OCI-LY3 (cell line): ENCODE data around the gene DDA1.

Source experiments
- H2AFZ ChIP-seq: fragments of 200-600, 300-600 bp; shearing (Covaris generic); 2 replicates; pipeline ENCODE4 v1.6.0; 2014; ENCODE audit warnings: antibody characterized with exemption, low read depth, low read length
- H3K27ac ChIP-seq: fragments of 200-600, 300-600 bp; sonication (generic); 2 replicates; pipeline ENCODE4 v1.5.1; 2014; ENCODE audit warnings: mild to moderate bottlenecking, low read length, moderate library complexity, mixed read lengths
- H3K27me3 ChIP-seq: fragments of 200-600, 300-600 bp; sonication (generic); 2 replicates; pipeline ENCODE4 v1.6.1; 2014; ENCODE audit warnings: low read depth, low read length, mixed read lengths
- H3K36me3 ChIP-seq: fragments of 200-600, 300-600 bp; sonication (generic); replicated peaks from 2 replicates; pipeline ENCODE3; 2014; ENCODE audit warnings: low read depth, low read length, mixed read lengths
- H3K4me1 ChIP-seq: fragments of 300-600, 200-600 bp; sonication (generic); 2 replicates; pipeline ENCODE4 v1.6.1; 2014; ENCODE audit warnings: low read length, mixed read lengths
- H3K4me2 ChIP-seq: fragments of 200-600, 300-600 bp; sonication (generic); 2 replicates; pipeline ENCODE4 v1.6.1; 2014; ENCODE audit warnings: low read length, mixed read lengths
- H3K4me3 ChIP-seq: fragments of 300-600, 200-600 bp; sonication (generic); 2 replicates; pipeline ENCODE4 v1.5.1; 2014; ENCODE audit warnings: antibody characterized with exemption, mild to moderate bottlenecking, low read length, moderate library complexity
- H3K79me2 ChIP-seq: fragments of 300-600, 200-600 bp; shearing (Covaris generic); 2 replicates; pipeline ENCODE4 v1.6.1; 2014; ENCODE audit warnings: mild to moderate bottlenecking, low read length, mixed read lengths
- H3K9ac ChIP-seq: fragments of 300-600, 200-600 bp; shearing (Covaris generic); 2 replicates; pipeline ENCODE4 v1.6.0; 2014; ENCODE audit warnings: mild to moderate bottlenecking, low read length, moderate library complexity
- H3K9me3 ChIP-seq: fragments of 200-600, 300-600 bp; shearing (Covaris generic); 2 replicates; pipeline ENCODE4 v1.6.1; 2014; ENCODE audit warnings: low read length, mixed read lengths; ENCODE audit not compliant: insufficient read depth
- H4K20me1 ChIP-seq: fragments of 200-600, 300-600 bp; sonication (generic); 2 replicates; pipeline ENCODE4 v1.6.1; 2016; ENCODE audit warnings: low read length, mixed read lengths; ENCODE audit not compliant: insufficient read depth
- CTCF ChIP-seq: fragments of 200-600, 300-600 bp; sonication (generic); IDR thresholded peaks from 2 replicates; pipeline ENCODE4 v1.5.1; 2014; ENCODE audit warnings: antibody characterized with exemption, low read length, low read depth
- EZH2phosphoT487 ChIP-seq: fragments of 200-600 bp; shearing (Covaris generic); IDR thresholded peaks from 2 replicates; pipeline ENCODE4 v1.6.1; 2018; ENCODE audit warnings: antibody characterized with exemption, mixed run types, low read depth

The DDA1 gene

GRCh38 chr19:17311455-17312188 is 2.3 kb downstream of the DDA1 start:
- Histone ChIP-seq H4K20me1 (peaks cover 12% of the 10 kb centered on the region; the same call in 1 of the 2 replicates), H3K36me3 (peaks cover 22% of the 10 kb centered on the region), H3K4me1 (peaks cover 11% of the 10 kb centered on the region), H3K79me2 (peaks cover 47% of the 10 kb centered on the region), H3K27ac (no peak overlapping the region), H3K4me3 (no peak overlapping the region), H3K9ac (no peak overlapping the region), H3K4me2 (no peak overlapping the region), H3K27me3 (no peaks in the 10 kb centered on the region), H2AFZ (no peak overlapping the region), H3K9me3 (no peaks in the 10 kb centered on the region)
- no peak for TF ChIP-seq EZH2phosphoT487
- no peak for TF ChIP-seq CTCF

- Histone ChIP-seq H3K4me3 (no peak overlapping the region), H3K4me2 (no peak overlapping the region), H3K36me3 (peaks cover 22% of the 10 kb centered on the region), H4K20me1 (peaks cover 12% of the 10 kb centered on the region; the same call in 1 of the 2 replicates), H3K9me3 (no peaks in the 10 kb centered on the region), H2AFZ (no peak overlapping the region), H3K27me3 (no peaks in the 10 kb centered on the region), H3K4me1 (peaks cover 9% of the 10 kb centered on the region), H3K9ac (no peak overlapping the region), H3K79me2 (peaks cover 40% of the 10 kb centered on the region), H3K27ac (no peak overlapping the region)
- TF ChIP-seq EZH2phosphoT487 (no peak), CTCF (no peak)
Measured at GRCh38 chr19:17312189-17313113, 3.1 kb downstream of the DDA1 start.

- Histone ChIP-seq H3K4me2 (no peak overlapping the region), H3K27ac (no peak overlapping the region), H2AFZ (no peak overlapping the region), H3K4me3 (no peak overlapping the region), H3K79me2 (peaks cover 36% of the 10 kb centered on the region), H3K27me3 (no peaks in the 10 kb centered on the region), H3K9me3 (no peaks in the 10 kb centered on the region), H3K4me1 (peaks cover 9% of the 10 kb centered on the region), H3K9ac (no peak overlapping the region), H3K36me3 (peaks cover 22% of the 10 kb centered on the region), H4K20me1 (peaks cover 12% of the 10 kb centered on the region; the same call in 1 of the 2 replicates)
- no peak for TF ChIP-seq EZH2phosphoT487
- TF ChIP-seq CTCF = no peak
Measured at GRCh38 chr19:17314007-17314593, 4.7 kb downstream of the DDA1 start.

GRCh38 chr19:17318966-17319365 is 9.6 kb downstream of the DDA1 start:
- Histone ChIP-seq H3K36me3 (peaks cover 27% of the 10 kb centered on the region), H3K4me3 (no peak overlapping the region), H3K9ac (no peak overlapping the region), H4K20me1 (no peaks in the 10 kb centered on the region), H2AFZ (no peak overlapping the region), H3K4me2 (no peak overlapping the region), H3K9me3 (no peaks in the 10 kb centered on the region), H3K27ac (no peak overlapping the region), H3K79me2 (no peaks in the 10 kb centered on the region), H3K4me1 (no peaks in the 10 kb centered on the region), H3K27me3 (no peaks in the 10 kb centered on the region)
- no peak for TF ChIP-seq CTCF
- TF ChIP-seq EZH2phosphoT487 = no peak
